Bladder microvascular endothelial cell (primary cell): ENCODE measurements around the gene POGLUT3. TPM values are rescaled to one million over a fixed set of nuclear protein-coding genes. Genes with fewer than 3 reads are reported as not detected.

Source experiments
- total RNA-seq: library from RNA; depleted of rRNA; stranded (reverse); fragments of >200 nt; gene quantifications from 2 replicates; pipeline ENCODE4 v1.2.3, GENCODE V29; 2014

POGLUT3 gene
- 12.3 and 29.9 TPM in 2 replicates for total RNA-seq

GRCh38 chr11:108498046-108498815 is at the start of gene POGLUT3:
POGLUT3 (minus strand) TSS chr11:108498384; CDS start chr11:108498366, 18 bp downstream.

GRCh38 chr11:108467091-108467823 is 30.9 kb downstream of the POGLUT3 start, which contains the start of gene C11orf65:
C11orf65 (minus strand) TSS chr11:108467529; CDS start chr11:108461559, 5,970 bp downstream.

Other genes starting within 250 kb of the POGLUT3 start
- gene C11orf65, start 30.9 kb downstream of the POGLUT3 start, total RNA-seq: 0.19 TPM in 1 of 2 replicates, not detected in the other
- gene EXPH5, start 95.4 kb upstream of the POGLUT3 start, total RNA-seq: 0.06 and 0.16 TPM in 2 replicates
- 12.8 and 71.7 TPM in 2 replicates for gene DDX10, start 166.7 kb upstream of the POGLUT3 start, total RNA-seq